HCT116 (cell line): ENCODE data around the gene RAB36. TPM values are rescaled to one million over a fixed set of nuclear protein-coding genes. Genes with fewer than 3 reads are reported as not detected.

Experiments
- ATAC-seq: fragments of 200-7000 bp; cut with Tn5 transposase; 2 replicates; pipeline ENCODE4 v1.9.1; 2020; ENCODE audit warnings: mild to moderate bottlenecking, moderate library complexity
- BruUV-seq: library from RNA; stranded (reverse); fragments of 400-500 nt; replicated peaks from 2 replicates; lab custom pipeline; 2021; lab: Mats Ljungman, UMichigan
- CTCF ChIA-PET: fragments of 300-600 bp; sonication (Branson Sonifier 250); formaldehyde crosslinking; loops from one replicate; lab custom pipeline; 2021; ENCODE audit warnings: antibody characterized with exemption; lab: Charles Lee
- POLR2A ChIA-PET: fragments of 300-600, 350-600 bp; sonication (Branson Sonifier 250); formaldehyde crosslinking; loops from one replicate; lab custom pipeline; 2021; ENCODE audit warnings: antibody characterized with exemption; lab: Charles Lee
- RAD21 ChIA-PET, 2 experiments: fragments of 300-600 bp; sonication (Branson Sonifier 250); formaldehyde crosslinking; loops; one replicate each; lab custom pipeline; 2023; ENCODE audit warnings: low total read pairs in 2 of 2; ENCODE audit not compliant: uncharacterized antibody in 2 of 2, unreplicated experiment in 2 of 2, low non-redundant PET in 1 of 2; lab: Charles Lee
- DNase-seq: peaks from one replicate; pipeline ENCODE4 v3.0.0-alpha.2; 2010; ENCODE audit warnings: low read depth, low spot score
- H2AFZ ChIP-seq: fragments of 200-600 bp; shearing (Covaris generic), sonication (generic); 2 replicates; pipeline ENCODE4 v1.6.1; 2017; ENCODE audit warnings: low read depth, mixed run types, mixed read lengths, antibody characterized with exemption, low read length; ENCODE audit not compliant: poor library complexity, severe bottlenecking
- H3K27ac ChIP-seq: 2 replicates; pipeline ENCODE4 v1.5.1; 2012; ENCODE audit warnings: low read depth, low read length
- H3K27me3 ChIP-seq: fragments of 200-600 bp; sonication (generic); 2 replicates; pipeline ENCODE4 v1.6.1; 2016; ENCODE audit warnings: mixed run types, low read length, mixed read lengths; ENCODE audit not compliant: insufficient read depth
- H3K36me3 ChIP-seq, 2 experiments: fragments of 200-500 bp in 1 of 2; fragments of 200-600 bp in 1 of 2; sonication (Bioruptor generic) in 1 of 2; sonication (generic) in 1 of 2; 2 replicates each; pipeline versions ENCODE4 v1.5.1 to v1.6.1; 2014 to 2016; ENCODE audit warnings: low read length in 2 of 2, inconsistent platforms in 1 of 2, mixed read lengths in 1 of 2, mixed run types in 1 of 2; ENCODE audit not compliant: insufficient read depth in 2 of 2, control insufficient read depth in 1 of 2
- H3K4me1 ChIP-seq, 2 experiments: fragments of 200-600 bp in 1 of 2; sonication (generic) in 1 of 2; 2 replicates each; pipeline versions ENCODE4 v1.5.1 to v1.6.1; 2012 to 2017; ENCODE audit warnings: low read length in 2 of 2, inconsistent platforms in 1 of 2, mild to moderate bottlenecking in 1 of 2, mixed read lengths in 1 of 2, mixed run types in 1 of 2, moderate library complexity in 1 of 2; ENCODE audit not compliant: insufficient read depth in 2 of 2, control insufficient read depth in 1 of 2
- H3K4me2 ChIP-seq: fragments of 200-600 bp; sonication (generic); 2 replicates; pipeline ENCODE4 v1.6.1; 2017; ENCODE audit warnings: mixed run types, low read length, mixed read lengths
- H3K4me3 ChIP-seq, 2 experiments: fragments of 200-600 bp in 1 of 2; sonication (generic) in 1 of 2; replicated peaks in 1 of 2; 2 replicates each; pipeline ENCODE4 v1.5.1; 2011 to 2016; ENCODE audit warnings: low read length in 2 of 2, control low read depth in 1 of 2, low read depth in 1 of 2, mild to moderate bottlenecking in 1 of 2, mixed read lengths in 1 of 2, mixed run types in 1 of 2
- H3K79me2 ChIP-seq: fragments of 200-600 bp; sonication (generic); 2 replicates; pipeline ENCODE4 v1.6.1; 2017; ENCODE audit warnings: mild to moderate bottlenecking, mixed run types, low read length, moderate library complexity, mixed read lengths; ENCODE audit not compliant: insufficient read depth
- H3K9ac ChIP-seq: fragments of 200-600 bp; sonication (generic); 2 replicates; pipeline ENCODE4 v1.6.1; 2016; ENCODE audit warnings: low read length, mixed read lengths
- H3K9me2 ChIP-seq: fragments of 200-600 bp; sonication (generic), shearing (Covaris generic); 2 replicates; pipeline ENCODE4 v1.6.1; 2017; ENCODE audit warnings: mixed run types, mild to moderate bottlenecking, moderate library complexity; ENCODE audit not compliant: insufficient read depth
- H3K9me3 ChIP-seq, 2 experiments: fragments of 200-500 bp in 1 of 2; fragments of 200-600 bp in 1 of 2; sonication (Bioruptor generic) in 1 of 2; sonication (generic) in 1 of 2; 2 replicates each; pipeline ENCODE4 v1.6.1; 2014 to 2017; ENCODE audit warnings: low read length in 2 of 2, mixed read lengths in 2 of 2, inconsistent platforms in 1 of 2, low read depth in 1 of 2, mild to moderate bottlenecking in 1 of 2, mixed run types in 1 of 2, moderate library complexity in 1 of 2; ENCODE audit not compliant: control insufficient read depth in 1 of 2, insufficient read depth in 1 of 2
- H4K20me1 ChIP-seq: fragments of 200-600 bp; sonication (generic), shearing (Covaris generic); 2 replicates; pipeline ENCODE4 v1.6.1; 2017; ENCODE audit warnings: mixed run types, mild to moderate bottlenecking, moderate library complexity; ENCODE audit not compliant: insufficient read depth
- CEBPB ChIP-seq: IDR thresholded peaks from 2 replicates; pipeline ENCODE4 v1.6.1; 2012; ENCODE audit warnings: low read depth
- EGR1 ChIP-seq: IDR thresholded peaks from 2 replicates; pipeline ENCODE4 v1.6.1; 2012; ENCODE audit warnings: low read depth
- FOSL1 ChIP-seq: IDR thresholded peaks from 2 replicates; pipeline ENCODE4 v1.6.1; 2012; ENCODE audit warnings: low read depth
- JUND ChIP-seq: IDR thresholded peaks from 2 replicates; pipeline ENCODE4 v1.6.1; 2012
- POLR2A ChIP-seq: IDR thresholded peaks from 2 replicates; pipeline ENCODE4 v1.7.0; 2011; ENCODE audit warnings: borderline replicate concordance; ENCODE audit not compliant: insufficient read depth, insufficient read length; ENCODE audit errors: extremely low read depth
- RAD21 ChIP-seq: IDR thresholded peaks from 2 replicates; pipeline ENCODE4 v1.6.1; 2012; ENCODE audit warnings: low read depth, mild to moderate bottlenecking
- SP1 ChIP-seq: IDR thresholded peaks from 2 replicates; pipeline ENCODE4 v1.6.1; 2012; ENCODE audit warnings: low read depth
- SRF ChIP-seq: IDR thresholded peaks from 2 replicates; pipeline ENCODE4 v1.6.1; 2012; ENCODE audit warnings: low read depth
- TCF7L2 ChIP-seq: IDR thresholded peaks from 2 replicates; pipeline ENCODE4 v1.7.0; 2011; ENCODE audit warnings: borderline replicate concordance, inconsistent platforms; ENCODE audit not compliant: insufficient read depth, insufficient read length; ENCODE audit errors: extremely low read depth
- ZBTB33 ChIP-seq: IDR thresholded peaks from 2 replicates; pipeline ENCODE4 v1.6.1; 2011; ENCODE audit warnings: mild to moderate bottlenecking, low read length, moderate library complexity; ENCODE audit not compliant: insufficient replicate concordance; ENCODE audit errors: extremely low read depth
- ZFX ChIP-seq: fragments of 450-650 bp; IDR thresholded peaks from 2 replicates; pipeline ENCODE4 v1.6.1; 2017
- intact Hi-C: fragments of 100-400 bp; cut with micrococcal nuclease; formaldehyde crosslinking; loops from 2 replicates; pipeline ENCODE4 v1.10.0; 2022
- total RNA-seq: library from RNA; stranded (reverse); gene quantifications from one replicate; pipeline ENCODE4 v1.2.1, GENCODE V29; 2021; ENCODE audit not compliant: unreplicated experiment

The RAB36 gene
- total RNA-seq, 1 experiment from 2014 or later, result 6.1 TPM

GRCh38 chr22:23213581-23214334, 68.5 kb downstream of the RAB36 start:
- no peaks in the 10 kb centered on the region for H3K9me3 ChIP-seq
- no peak overlapping the region for H3K9ac ChIP-seq
- BruUV-seq, result no TSS peak
- no peaks in the 10 kb centered on the region for H3K27me3 ChIP-seq
- TF ChIP-seq RAD21 (no peak), JUND (no peak), POLR2A (no peak), TCF7L2 (no peak), ZBTB33 (no peak), FOSL1 (no peak), EGR1 (no peak), SP1 (no peak), SRF (no peak), ZFX (no peak), CEBPB (no peak)
- TF ChIP-seq, all 23 proteins: peak for 0
- no peak overlapping the region for H3K4me2 ChIP-seq
- no peak overlapping the region for H2AFZ ChIP-seq
- no peak overlapping the region for H3K27ac ChIP-seq
- POLR2A ChIA-PET, result no interaction called here
- no peaks in the 10 kb centered on the region for H3K36me3 ChIP-seq
- intact Hi-C loops, result no loop called here
- H3K79me2 ChIP-seq, result peaks cover 93% of the 10 kb centered on the region
- no peak for ATAC-seq
- no peaks in the 10 kb centered on the region for H4K20me1 ChIP-seq
- DNase-seq, result no peak
- CTCF ChIA-PET, result no interaction called here
- peaks cover 0 to 18% of the 10 kb centered on the region in 2 experiments; a peak in 1 of 4 replicates for H3K4me1 ChIP-seq
- H3K4me3 ChIP-seq, result no peak overlapping the region
- no peaks in the 10 kb centered on the region for H3K9me2 ChIP-seq
- RAD21 ChIA-PET, result interaction anchor here in 1 of 2 experiments (0.7 kb wide), 1 partner anchor 36 kb away, joined by 3 read pairs; no protein-coding TSS in a partner anchor

Other genes with a start within 250 kb of the RAB36 start
- gene GNAZ, start 75.0 kb upstream of the RAB36 start, total RNA-seq, result 11.1 TPM
- 0.42 TPM for gene RSPH14, start 3.5 kb upstream of the RAB36 start, total RNA-seq
- 39.7 TPM for gene BCR, start 35.0 kb downstream of the RAB36 start, total RNA-seq